ENCODE results near the gene MNAT1.
"Not testable (repeated sequence)": the region's sequence is repeated elsewhere in the genome, so short reads cannot be mapped to it uniquely, and the experiment has no call there.

The MNAT1 gene

DNA sequence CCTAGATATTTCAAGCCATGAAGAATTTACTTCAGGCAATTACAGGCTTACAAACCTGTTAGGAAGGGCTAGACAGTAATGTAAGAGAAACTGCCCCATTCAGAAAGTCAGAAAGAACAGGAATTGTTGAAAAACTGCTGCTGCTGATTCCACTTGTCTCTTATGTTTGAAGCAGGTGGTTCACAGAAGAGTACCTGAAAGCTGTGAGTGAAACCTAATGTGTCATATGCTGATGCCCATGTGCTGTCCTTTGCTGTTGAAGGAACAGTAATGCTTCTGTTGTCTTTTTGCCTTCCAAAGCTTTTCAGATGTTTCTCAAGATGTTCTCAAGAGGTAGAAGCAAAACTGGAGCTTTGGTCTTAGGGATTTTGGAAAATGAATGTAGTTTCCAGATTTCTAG, 39.0 kb downstream of the MNAT1 start:
- H3K27ac ChIP-seq = no peak overlapping the region
- DNase-seq (ENCODE audit: low spot score) = no peak
- POLR2A ChIA-PET (ENCODE audit: low non-redundant PET) = no interaction called here
- CTCF ChIA-PET = no interaction called here
- TF ChIP-seq, protein P1, sequence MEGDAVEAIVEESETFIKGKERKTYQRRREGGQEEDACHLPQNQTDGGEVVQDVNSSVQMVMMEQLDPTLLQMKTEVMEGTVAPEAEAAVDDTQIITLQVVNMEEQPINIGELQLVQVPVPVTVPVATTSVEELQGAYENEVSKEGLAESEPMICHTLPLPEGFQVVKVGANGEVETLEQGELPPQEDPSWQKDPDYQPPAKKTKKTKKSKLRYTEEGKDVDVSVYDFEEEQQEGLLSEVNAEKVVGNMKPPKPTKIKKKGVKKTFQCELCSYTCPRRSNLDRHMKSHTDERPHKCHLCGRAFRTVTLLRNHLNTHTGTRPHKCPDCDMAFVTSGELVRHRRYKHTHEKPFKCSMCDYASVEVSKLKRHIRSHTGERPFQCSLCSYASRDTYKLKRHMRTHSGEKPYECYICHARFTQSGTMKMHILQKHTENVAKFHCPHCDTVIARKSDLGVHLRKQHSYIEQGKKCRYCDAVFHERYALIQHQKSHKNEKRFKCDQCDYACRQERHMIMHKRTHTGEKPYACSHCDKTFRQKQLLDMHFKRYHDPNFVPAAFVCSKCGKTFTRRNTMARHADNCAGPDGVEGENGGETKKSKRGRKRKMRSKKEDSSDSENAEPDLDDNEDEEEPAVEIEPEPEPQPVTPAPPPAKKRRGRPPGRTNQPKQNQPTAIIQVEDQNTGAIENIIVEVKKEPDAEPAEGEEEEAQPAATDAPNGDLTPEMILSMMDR (conservative IDR thresholded peaks at IDR 0.05; ENCODE audit: low read depth) = no peak

DNA sequence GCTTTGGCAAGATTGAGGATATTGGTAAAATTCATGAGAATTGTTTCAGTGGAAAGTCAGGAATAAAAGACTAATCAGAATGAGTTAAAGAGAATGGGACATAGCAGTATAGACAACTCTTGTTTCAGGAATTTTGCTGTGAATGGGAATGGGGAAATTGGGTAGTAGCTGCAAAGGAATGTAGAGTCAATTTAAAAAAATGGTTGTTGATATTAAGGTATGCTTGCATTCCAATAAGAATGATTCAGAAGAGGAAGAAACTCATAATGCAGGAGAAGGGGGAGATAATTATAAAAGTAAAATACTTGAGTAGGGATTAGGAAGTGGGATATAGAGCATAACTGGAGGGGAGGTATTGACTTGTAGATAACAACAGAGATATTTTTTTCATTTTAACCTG, 40.7 kb downstream of the MNAT1 start:
- CTCF ChIA-PET = no interaction called here
- POLR2A ChIA-PET (ENCODE audit: low non-redundant PET) = no interaction called here
- peak; percentile 55 for DNase-seq (ENCODE audit: low spot score)
- TF ChIP-seq, protein P1 (conservative IDR thresholded peaks at IDR 0.05; ENCODE audit: low read depth) = no peak
- H3K27ac ChIP-seq = no peak overlapping the region

DNA sequence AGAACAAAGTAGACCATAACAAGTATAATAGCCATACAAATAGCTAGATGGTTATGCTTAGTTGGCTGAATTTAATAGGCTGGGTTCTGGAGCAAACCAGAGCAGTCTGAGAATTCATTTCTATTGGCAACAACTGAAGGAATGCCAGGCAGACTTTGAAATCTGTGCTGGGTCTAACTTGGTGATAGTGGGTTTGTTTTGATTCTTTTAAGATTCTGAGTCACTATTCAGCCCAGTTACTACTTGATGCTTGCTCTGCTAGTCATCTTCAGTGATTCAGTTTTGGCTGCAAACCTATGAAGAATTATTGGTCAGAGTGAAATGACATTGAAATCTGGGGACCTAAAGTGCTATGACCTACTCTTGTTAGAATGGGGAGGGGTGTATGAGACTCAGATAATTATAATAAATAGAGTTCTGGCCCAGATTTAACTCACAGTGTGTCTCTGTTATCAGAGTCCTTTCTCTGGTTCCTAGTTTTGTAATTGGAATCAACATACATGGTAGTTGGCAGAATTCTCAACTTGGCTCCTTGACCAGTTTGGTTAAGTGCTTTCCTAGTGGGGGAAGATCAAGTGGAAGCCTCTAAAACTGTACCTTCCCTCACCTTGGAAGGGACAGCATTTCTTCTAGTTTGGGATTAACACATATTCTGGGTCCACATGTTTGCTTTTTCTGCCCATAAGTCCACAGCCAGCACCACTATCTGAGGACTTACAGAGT, 43.5 kb downstream of the MNAT1 start:
- TF ChIP-seq, protein P1 (conservative IDR thresholded peaks at IDR 0.05; ENCODE audit: low read depth) = no peak
- H3K27ac ChIP-seq = no peak overlapping the region
- CTCF ChIA-PET = no interaction called here
- peak; percentile 32 for DNase-seq (ENCODE audit: low spot score)
- POLR2A ChIA-PET (ENCODE audit: low non-redundant PET) = no interaction called here

- DNase-seq (ENCODE audit: low spot score); POLR2A ChIA-PET (ENCODE audit: low non-redundant PET); CTCF ChIA-PET; H3K27ac ChIP-seq: not testable (repeated sequence)
Observed at GRCh38 chr14:60779745-60780514, 45.4 kb downstream of the MNAT1 start.

- H3K27ac ChIP-seq; POLR2A ChIA-PET (ENCODE audit: low non-redundant PET); DNase-seq (ENCODE audit: low spot score): not testable (repeated sequence)
- CTCF ChIA-PET = interaction anchor here (0.6 kb wide), 1 partner anchor 53 kb away, joined by 5 read pairs; no protein-coding TSS in a partner anchor
Observed at GRCh38 chr14:60780558-60780957, 46.0 kb downstream of the MNAT1 start.

GRCh38 chr14:60786905-60787304, 52.3 kb downstream of the MNAT1 start:
- POLR2A ChIA-PET (ENCODE audit: low non-redundant PET) = no interaction called here
- TF ChIP-seq, protein P1 (conservative IDR thresholded peaks at IDR 0.05; ENCODE audit: low read depth) = no peak
- no peak overlapping the region for H3K27ac ChIP-seq
- DNase-seq (ENCODE audit: low spot score) = no peak
- CTCF ChIA-PET = interaction anchor here (0.7 kb wide), 1 partner anchor 79 kb away, joined by 3 read pairs; no protein-coding TSS in a partner anchor

- ChIA-PET CTCF (no interaction called here), POLR2A (ENCODE audit: low non-redundant PET) (no interaction called here)
- TF ChIP-seq, protein P1 (conservative IDR thresholded peaks at IDR 0.05; ENCODE audit: low read depth) = no peak
- no peak for DNase-seq (ENCODE audit: low spot score)
- H3K27ac ChIP-seq = no peak overlapping the region
Observed at GRCh38 chr14:60789656-60790055, 55.1 kb downstream of the MNAT1 start.

Data from RWPE1 (cell line).